Bronchial epithelial cell (primary cell): Measurements from ENCODE around the gene OPRL1. TPM values are rescaled to one million over a fixed set of nuclear protein-coding genes. Genes with fewer than 3 reads are reported as not detected.
A peak's percentile ranks its signal among the peaks of the same experiment; 100 is the strongest.

ENCODE experiments used
- DNase-seq: peaks from one replicate; pipeline ENCODE4 v3.0.0-alpha.2; 2010; ENCODE audit warnings: low read depth
- FAIRE-seq: peaks from 2 replicates; lab custom pipeline; 2011; peaks lifted over from hg19 to GRCh38; lab: Jason Lieb, UNC
- H3K27me3 ChIP-seq: 2 replicates; pipeline ENCODE4 v1.5.1; 2011; ENCODE audit warnings: low read length; ENCODE audit not compliant: control insufficient read depth, insufficient read depth
- H3K36me3 ChIP-seq: 2 replicates; pipeline ENCODE4 v1.5.1; 2011; ENCODE audit warnings: low read length; ENCODE audit not compliant: control insufficient read depth, insufficient read depth
- H3K4me3 ChIP-seq: 2 replicates; pipeline ENCODE4 v1.5.1; 2011; ENCODE audit warnings: mild to moderate bottlenecking, low read depth, low read length, control low read depth
- CTCF ChIP-seq: IDR thresholded peaks from 2 replicates; pipeline ENCODE4 v1.5.1; 2011; ENCODE audit warnings: mild to moderate bottlenecking, moderate library complexity, low read length, control low read depth, inconsistent platforms; ENCODE audit not compliant: insufficient read depth, severe bottlenecking
- total RNA-seq: library from RNA; depleted of rRNA; stranded (reverse); fragments of >200 nt; gene quantifications from 2 replicates; pipeline ENCODE4 v1.2.1, GENCODE V29; 2014

Gene OPRL1
- total RNA-seq, 1 donor from 2014 or later: under 0.01 TPM

GRCh38 chr20:64038224-64038564, 41.7 kb upstream of the OPRL1 start:
- TF ChIP-seq CTCF: no peak
- DNase-seq: no peak
- no peak overlapping the region for H3K4me3 ChIP-seq
- no peak for FAIRE-seq
- H3K27me3 ChIP-seq: peaks cover 1% of the 10 kb centered on the region
- peaks cover 3% of the 10 kb centered on the region for H3K36me3 ChIP-seq

- peak; percentile 40 for DNase-seq
- peak; percentile 82 for TF ChIP-seq CTCF
- Histone ChIP-seq H3K4me3 (peak overlapping the region; percentile 49), H3K36me3 (peaks cover 1% of the 10 kb centered on the region), H3K27me3 (peaks cover 1% of the 10 kb centered on the region)
- no peak for FAIRE-seq
Measured at GRCh38 chr20:64038565-64039292, 41.2 kb upstream of the OPRL1 start.

GRCh38 chr20:64039293-64040160, 40.4 kb upstream of the OPRL1 start:
- no peak for DNase-seq
- TF ChIP-seq CTCF: no peak
- H3K36me3 ChIP-seq: no peaks in the 10 kb centered on the region
- FAIRE-seq: no peak
- H3K4me3 ChIP-seq: peak overlapping the region; percentile 49
- H3K27me3 ChIP-seq: peaks cover 1% of the 10 kb centered on the region

- Histone ChIP-seq H3K27me3 (peaks cover 1% of the 10 kb centered on the region), H3K36me3 (no peaks in the 10 kb centered on the region), H3K4me3 (no peak overlapping the region)
- FAIRE-seq: no peak
- DNase-seq: no peak
- TF ChIP-seq CTCF: no peak
Measured at GRCh38 chr20:64040231-64041039, 39.4 kb upstream of the OPRL1 start.

- no peak overlapping the region for H3K4me3 ChIP-seq
- no peak for TF ChIP-seq CTCF
- peaks cover 6% of the 10 kb centered on the region for H3K27me3 ChIP-seq
- no peak for DNase-seq
- H3K36me3 ChIP-seq: no peaks in the 10 kb centered on the region
- FAIRE-seq: no peak
Measured at GRCh38 chr20:64041040-64041780, 38.7 kb upstream of the OPRL1 start.
